HepG2 (cell line): ENCODE results near the gene RARS2. TPM values are rescaled to one million over a fixed set of nuclear protein-coding genes. Genes with fewer than 3 reads are reported as not detected.

Experiments used
- ATF7-NPFF ChIP-seq: sonication (generic); formaldehyde crosslinking; IDR thresholded peaks from 2 replicates; pipeline ENCODE4 v1.8.1; 2023; ENCODE audit warnings: mild to moderate bottlenecking, low read depth, missing genetic modification reagents, moderate library complexity
- DNMT3B ChIP-seq: conservative IDR thresholded peaks from 2 replicates; pipeline ENCODE4 v1.6.1; 2016; ENCODE audit warnings: missing biosample characterization, control low read depth
- HCFC1 ChIP-seq: fragments of 150-350 bp; IDR thresholded peaks from 2 replicates; pipeline ENCODE4 v1.6.1; 2014; ENCODE audit warnings: low read depth, low read length
- HOXA9 ChIP-seq: sonication (generic); formaldehyde crosslinking; IDR thresholded peaks from 2 replicates; pipeline ENCODE4 v1.8.1; 2022; ENCODE audit warnings: missing genetic modification reagents, mild to moderate bottlenecking, moderate library complexity, borderline replicate concordance
- ISX ChIP-seq: sonication (generic); formaldehyde crosslinking; conservative IDR thresholded peaks from 2 replicates; pipeline ENCODE4 v1.5.0; 2020; ENCODE audit warnings: missing genetic modification reagents
- JDP2 ChIP-seq: sonication (generic); formaldehyde crosslinking; IDR thresholded peaks from 2 replicates; pipeline ENCODE4 v1.8.1; 2022; ENCODE audit warnings: missing genetic modification reagents, borderline replicate concordance
- MED1 ChIP-seq: sonication (generic); formaldehyde crosslinking; IDR thresholded peaks from 2 replicates; pipeline ENCODE4 v1.4.0; 2020; ENCODE audit warnings: missing genetic modification reagents
- RBFOX2 ChIP-seq: fragments of 200-400 bp; formaldehyde crosslinking; IDR thresholded peaks from 2 replicates; pipeline ENCODE4 v1.6.1; 2017; ENCODE audit warnings: low read depth, mild to moderate bottlenecking, low read length
- TEAD2 ChIP-seq: sonication (generic); formaldehyde crosslinking; IDR thresholded peaks from 2 replicates; pipeline ENCODE4 v1.9.0; 2021; ENCODE audit warnings: missing genetic modification reagents
- ZFY ChIP-seq: sonication (generic); formaldehyde crosslinking; IDR thresholded peaks from 2 replicates; pipeline ENCODE4 v1.4.0; 2020; ENCODE audit warnings: missing genetic modification reagents
- ZNF331 ChIP-seq: sonication (generic); formaldehyde crosslinking; IDR thresholded peaks from 2 replicates; pipeline ENCODE4 v1.4.0; 2020; ENCODE audit warnings: missing genetic modification reagents
- ZNF570 ChIP-seq: sonication (generic); formaldehyde crosslinking; IDR thresholded peaks from 2 replicates; pipeline ENCODE4 v1.4.0; 2020; ENCODE audit warnings: mild to moderate bottlenecking, missing genetic modification reagents, borderline replicate concordance
- polyA plus RNA-seq, 8 experiments: library from polyadenylated mRNA; depleted of rRNA in 3 of 8; stranded (reverse) in 7 of 8; unstranded in 1 of 8; fragments of >200 nt; fragmentation: Illumina TruSeq in 4 of 8; extraction: Trizol in 4 of 8; gene quantifications; 2 replicates each; pipeline versions ENCODE4 v1.2.1 to v1.2.3, GENCODE V29; 2011 to 2016; ENCODE audit warnings: low read depth in 4 of 8, missing spikeins in 1 of 8, mixed read lengths in 1 of 8; ENCODE audit not compliant: insufficient read depth in 1 of 8
- total RNA-seq, 5 experiments: library from RNA; depleted of rRNA; stranded (reverse); fragments of >200 nt; fragmentation: Illumina TruSeq; extraction: Trizol; gene quantifications; 2 replicates each; pipeline ENCODE4 v1.2.3, GENCODE V29; 2016; ENCODE audit warnings: low read depth in 1 of 5
- TF ChIP-seq, protein P1 (sequence below): sonication (generic); formaldehyde crosslinking; IDR thresholded peaks from 2 replicates; pipeline ENCODE4 v1.4.0; 2020; ENCODE audit warnings: missing genetic modification reagents, mild to moderate bottlenecking, borderline replicate concordance
- TF ChIP-seq, protein P2 (sequence below): sonication (generic); formaldehyde crosslinking; IDR thresholded peaks from 2 replicates; pipeline ENCODE4 v1.4.0; 2020; ENCODE audit warnings: missing genetic modification reagents, mild to moderate bottlenecking, borderline replicate concordance
- TF ChIP-seq, protein P3 (sequence below): IDR thresholded peaks from 2 replicates; pipeline ENCODE4 v1.6.1; 2016; ENCODE audit warnings: low read depth
- TF ChIP-seq, protein P4 (sequence below): sonication (generic); formaldehyde crosslinking; IDR thresholded peaks from 2 replicates; pipeline ENCODE4 v1.8.1; 2023; ENCODE audit warnings: mild to moderate bottlenecking, inconsistent platforms, moderate library complexity, missing genetic modification reagents, borderline replicate concordance
- TF ChIP-seq, protein P5 (sequence below): sonication (generic); formaldehyde crosslinking; IDR thresholded peaks from 2 replicates; pipeline ENCODE4 v1.4.0; 2020; ENCODE audit warnings: missing genetic modification reagents
- TF ChIP-seq, protein P6 (sequence below): sonication (generic); formaldehyde crosslinking; IDR thresholded peaks from 2 replicates; pipeline ENCODE4 v1.4.0; 2020; ENCODE audit warnings: missing genetic modification reagents

The RARS2 gene
- total and polyA plus RNA-seq, 2 of the 13 experiments (the other 11 are each of a cell fraction or from before 2014, with no cell fraction given), result 23.4 to 80.1 TPM

DNA sequence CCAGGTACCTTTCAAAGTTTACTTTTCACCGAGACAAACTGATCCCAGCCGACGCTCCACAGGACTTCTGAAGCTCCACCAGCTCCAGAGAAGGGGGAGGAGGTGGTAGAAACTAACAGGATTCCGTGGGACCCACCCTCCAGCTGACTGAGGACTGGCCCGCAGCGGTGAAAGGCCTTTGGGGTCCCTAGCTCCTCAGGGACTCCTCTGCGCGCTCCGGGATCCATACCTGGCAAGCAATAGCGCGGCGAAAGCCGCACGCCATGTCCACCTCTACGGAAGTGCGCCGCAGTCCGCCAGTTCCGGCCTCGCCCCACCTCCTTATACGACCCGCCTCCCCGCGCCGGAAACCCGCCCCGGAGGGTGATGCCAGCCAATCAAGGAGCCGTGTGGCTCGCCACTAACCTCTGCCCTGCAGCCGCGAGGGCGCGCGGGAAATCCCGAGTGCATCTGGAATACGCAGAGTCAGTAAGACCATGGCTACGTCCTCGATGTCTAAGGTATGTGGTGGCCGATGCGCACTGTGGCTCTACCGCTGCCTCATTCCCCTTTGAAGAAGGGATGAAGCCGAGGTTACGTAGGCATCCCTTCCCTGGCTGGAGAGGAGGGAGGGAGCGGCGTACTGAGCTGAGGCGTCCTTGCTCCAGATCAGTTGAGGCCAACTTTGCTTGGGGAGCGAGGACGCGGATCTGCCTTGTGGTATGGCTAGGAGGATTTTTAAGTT, at the start of gene RARS2, which contains the start of gene ORC3 (continued):
- TF ChIP-seq ZFY (CRISPR knock-in tag), result peak; percentile 73
- peak; percentile 57; the same call in 1 of the 2 replicates for TF ChIP-seq HOXA9 (CRISPR knock-in tag)
- TF ChIP-seq MED1 (CRISPR knock-in tag), result peak; percentile 71; the same call in 1 of the 2 replicates
- peak; percentile 32; the same call in 1 of the 2 replicates for TF ChIP-seq HCFC1
- peak; percentile 61 for TF ChIP-seq ATF7-NPFF (CRISPR knock-in tag)
- no peak for TF ChIP-seq TEAD2 (CRISPR knock-in tag)
- TF ChIP-seq, protein P1, sequence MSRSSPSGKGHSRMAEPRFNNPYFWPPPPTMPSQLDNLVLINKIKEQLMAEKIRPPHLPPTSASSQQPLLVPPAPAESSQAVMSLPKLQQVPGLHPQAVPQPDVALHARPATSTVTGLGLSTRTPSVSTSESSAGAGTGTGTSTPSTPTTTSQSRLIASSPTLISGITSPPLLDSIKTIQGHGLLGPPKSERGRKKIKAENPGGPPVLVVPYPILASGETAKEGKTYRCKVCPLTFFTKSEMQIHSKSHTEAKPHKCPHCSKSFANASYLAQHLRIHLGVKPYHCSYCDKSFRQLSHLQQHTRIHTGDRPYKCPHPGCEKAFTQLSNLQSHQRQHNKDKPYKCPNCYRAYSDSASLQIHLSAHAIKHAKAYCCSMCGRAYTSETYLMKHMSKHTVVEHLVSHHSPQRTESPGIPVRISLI (CRISPR knock-in tag), result no peak
- TF ChIP-seq, protein P2, sequence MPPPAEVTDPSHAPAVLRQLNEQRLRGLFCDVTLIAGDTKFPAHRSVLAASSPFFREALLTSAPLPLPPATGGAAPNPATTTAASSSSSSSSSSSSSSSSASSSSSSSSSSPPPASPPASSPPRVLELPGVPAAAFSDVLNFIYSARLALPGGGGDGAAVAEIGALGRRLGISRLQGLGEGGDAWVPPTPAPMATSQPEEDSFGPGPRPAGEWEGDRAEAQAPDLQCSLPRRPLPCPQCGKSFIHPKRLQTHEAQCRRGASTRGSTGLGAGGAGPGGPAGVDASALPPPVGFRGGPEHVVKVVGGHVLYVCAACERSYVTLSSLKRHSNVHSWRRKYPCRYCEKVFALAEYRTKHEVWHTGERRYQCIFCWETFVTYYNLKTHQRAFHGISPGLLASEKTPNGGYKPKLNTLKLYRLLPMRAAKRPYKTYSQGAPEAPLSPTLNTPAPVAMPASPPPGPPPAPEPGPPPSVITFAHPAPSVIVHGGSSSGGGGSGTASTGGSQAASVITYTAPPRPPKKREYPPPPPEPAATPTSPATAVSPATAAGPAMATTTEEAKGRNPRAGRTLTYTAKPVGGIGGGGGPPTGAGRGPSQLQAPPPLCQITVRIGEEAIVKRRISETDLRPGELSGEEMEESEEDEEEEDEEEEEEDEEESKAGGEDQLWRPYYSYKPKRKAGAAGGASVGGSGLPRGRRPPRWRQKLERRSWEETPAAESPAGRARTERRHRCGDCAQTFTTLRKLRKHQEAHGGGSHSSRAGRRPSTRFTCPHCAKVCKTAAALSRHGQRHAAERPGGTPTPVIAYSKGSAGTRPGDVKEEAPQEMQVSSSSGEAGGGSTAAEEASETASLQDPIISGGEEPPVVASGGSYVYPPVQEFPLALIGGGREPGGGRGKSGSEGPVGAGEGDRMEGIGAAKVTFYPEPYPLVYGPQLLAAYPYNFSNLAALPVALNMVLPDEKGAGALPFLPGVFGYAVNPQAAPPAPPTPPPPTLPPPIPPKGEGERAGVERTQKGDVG, result 0 out of 2 replicates have a peak, but pooled peaks have one; percentile 53
- TF ChIP-seq, protein P3, sequence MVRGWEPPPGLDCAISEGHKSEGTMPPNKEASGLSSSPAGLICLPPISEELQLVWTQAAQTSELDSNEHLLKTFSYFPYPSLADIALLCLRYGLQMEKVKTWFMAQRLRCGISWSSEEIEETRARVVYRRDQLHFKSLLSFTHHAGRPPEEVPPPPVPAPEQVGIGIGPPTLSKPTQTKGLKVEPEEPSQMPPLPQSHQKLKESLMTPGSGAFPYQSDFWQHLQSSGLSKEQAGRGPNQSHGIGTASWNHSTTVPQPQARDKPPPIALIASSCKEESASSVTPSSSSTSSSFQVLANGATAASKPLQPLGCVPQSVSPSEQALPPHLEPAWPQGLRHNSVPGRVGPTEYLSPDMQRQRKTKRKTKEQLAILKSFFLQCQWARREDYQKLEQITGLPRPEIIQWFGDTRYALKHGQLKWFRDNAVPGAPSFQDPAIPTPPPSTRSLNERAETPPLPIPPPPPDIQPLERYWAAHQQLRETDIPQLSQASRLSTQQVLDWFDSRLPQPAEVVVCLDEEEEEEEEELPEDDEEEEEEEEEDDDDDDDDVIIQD (CRISPR knock-in tag), result peak; percentile 72; the same call in 1 of the 2 replicates
- TF ChIP-seq, protein P4, sequence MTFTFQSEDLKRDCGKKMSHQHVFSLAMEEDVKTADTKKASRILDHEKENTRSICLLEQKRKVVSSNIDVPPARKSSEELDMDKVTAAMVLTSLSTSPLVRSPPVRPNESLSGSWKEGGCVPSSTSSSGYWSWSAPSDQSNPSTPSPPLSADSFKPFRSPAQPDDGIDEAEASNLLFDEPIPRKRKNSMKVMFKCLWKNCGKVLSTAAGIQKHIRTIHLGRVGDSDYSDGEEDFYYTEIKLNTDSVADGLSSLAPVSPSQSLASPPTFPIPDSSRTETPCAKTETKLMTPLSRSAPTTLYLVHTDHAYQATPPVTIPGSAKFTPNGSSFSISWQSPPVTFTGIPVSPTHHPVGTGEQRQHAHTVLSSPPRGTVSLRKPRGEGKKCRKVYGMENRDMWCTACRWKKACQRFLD (CRISPR knock-in tag), result no peak
- TF ChIP-seq, protein P5, sequence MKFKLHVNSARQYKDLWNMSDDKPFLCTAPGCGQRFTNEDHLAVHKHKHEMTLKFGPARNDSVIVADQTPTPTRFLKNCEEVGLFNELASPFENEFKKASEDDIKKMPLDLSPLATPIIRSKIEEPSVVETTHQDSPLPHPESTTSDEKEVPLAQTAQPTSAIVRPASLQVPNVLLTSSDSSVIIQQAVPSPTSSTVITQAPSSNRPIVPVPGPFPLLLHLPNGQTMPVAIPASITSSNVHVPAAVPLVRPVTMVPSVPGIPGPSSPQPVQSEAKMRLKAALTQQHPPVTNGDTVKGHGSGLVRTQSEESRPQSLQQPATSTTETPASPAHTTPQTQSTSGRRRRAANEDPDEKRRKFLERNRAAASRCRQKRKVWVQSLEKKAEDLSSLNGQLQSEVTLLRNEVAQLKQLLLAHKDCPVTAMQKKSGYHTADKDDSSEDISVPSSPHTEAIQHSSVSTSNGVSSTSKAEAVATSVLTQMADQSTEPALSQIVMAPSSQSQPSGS (CRISPR knock-in tag), result 0 out of 2 replicates have a peak, but pooled peaks have one; percentile 28
- TF ChIP-seq, protein P6, sequence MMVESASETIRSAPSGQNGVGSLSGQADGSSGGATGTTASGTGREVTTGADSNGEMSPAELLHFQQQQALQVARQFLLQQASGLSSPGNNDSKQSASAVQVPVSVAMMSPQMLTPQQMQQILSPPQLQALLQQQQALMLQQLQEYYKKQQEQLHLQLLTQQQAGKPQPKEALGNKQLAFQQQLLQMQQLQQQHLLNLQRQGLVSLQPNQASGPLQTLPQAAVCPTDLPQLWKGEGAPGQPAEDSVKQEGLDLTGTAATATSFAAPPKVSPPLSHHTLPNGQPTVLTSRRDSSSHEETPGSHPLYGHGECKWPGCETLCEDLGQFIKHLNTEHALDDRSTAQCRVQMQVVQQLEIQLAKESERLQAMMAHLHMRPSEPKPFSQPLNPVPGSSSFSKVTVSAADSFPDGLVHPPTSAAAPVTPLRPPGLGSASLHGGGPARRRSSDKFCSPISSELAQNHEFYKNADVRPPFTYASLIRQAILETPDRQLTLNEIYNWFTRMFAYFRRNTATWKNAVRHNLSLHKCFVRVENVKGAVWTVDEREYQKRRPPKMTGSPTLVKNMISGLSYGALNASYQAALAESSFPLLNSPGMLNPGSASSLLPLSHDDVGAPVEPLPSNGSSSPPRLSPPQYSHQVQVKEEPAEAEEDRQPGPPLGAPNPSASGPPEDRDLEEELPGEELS (CRISPR knock-in tag), result peak; percentile 52
- no peak for TF ChIP-seq JDP2
- no peak for TF ChIP-seq ISX (CRISPR knock-in tag)
- no peak for TF ChIP-seq ZNF570 (CRISPR knock-in tag)
- no peak for TF ChIP-seq DNMT3B (CRISPR knock-in tag)
- TF ChIP-seq RBFOX2, result peak; percentile 95
- peak; percentile 85; the same call in 1 of the 2 replicates for TF ChIP-seq ZNF331
